A204.1 (cell line): Measurements from ENCODE around the gene AMMECR1.
"Not testable (repeated sequence)": the region's sequence is repeated elsewhere in the genome, so short reads cannot be mapped to it uniquely, and the experiment has no call there.

Experiments used
- FAIRE-seq: peaks from 2 replicates; lab custom pipeline; 2012; peaks lifted over from hg19 to GRCh38; lab: Jason Lieb, UNC

Gene AMMECR1

DNA sequence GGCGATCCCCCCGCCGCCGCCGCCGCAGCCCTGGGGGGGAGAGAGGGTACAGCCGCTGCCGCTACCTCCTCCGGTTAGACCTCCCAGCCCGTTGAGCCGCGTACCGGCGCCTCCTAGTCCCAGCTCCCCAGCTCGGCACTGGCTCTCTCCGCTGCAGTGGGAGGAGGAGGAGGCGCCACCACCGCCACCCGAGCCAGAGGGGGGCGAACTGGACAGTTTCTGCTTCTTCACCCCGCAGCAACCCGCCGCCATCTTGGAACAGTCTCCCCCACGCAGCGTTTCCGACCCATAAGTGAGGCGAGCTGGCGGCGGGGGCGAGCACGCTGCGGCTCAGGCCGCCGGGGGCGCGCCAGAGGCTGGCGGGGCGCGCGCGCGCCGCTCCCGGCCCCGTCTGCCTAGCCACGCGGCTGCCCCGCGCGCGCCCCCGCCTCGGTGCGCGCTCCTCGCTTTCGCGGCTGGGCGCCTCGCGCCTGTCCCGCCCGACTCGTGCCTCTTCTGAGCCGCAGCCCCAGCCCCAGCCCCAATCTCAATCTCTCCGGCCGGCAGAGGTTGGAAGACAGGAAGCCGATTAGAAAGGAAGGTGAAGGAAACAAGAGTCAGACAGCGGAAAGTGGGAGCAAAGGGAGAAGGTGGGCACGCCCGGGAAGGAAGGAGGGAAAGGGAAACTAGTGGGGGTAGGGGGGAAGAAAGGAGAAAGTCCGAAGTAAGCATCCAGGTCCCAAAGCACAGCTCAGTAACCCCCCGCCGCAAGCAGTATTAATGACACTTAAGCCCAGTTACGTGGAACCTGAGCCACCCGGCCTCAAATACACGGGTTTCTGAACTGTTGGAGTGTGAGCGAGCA is at the start of gene AMMECR1:
AMMECR1 (minus strand) TSS at position 266 of the 844 bp plus-strand sequence; CDS start at position 252, 14 bp downstream.
- no peak for FAIRE-seq

GRCh38 chrX:110363244-110363643 is 45.4 kb upstream of the AMMECR1 start:
- no peak for FAIRE-seq

GRCh38 chrX:110359273-110359672 is 41.4 kb upstream of the AMMECR1 start:
- no peak for FAIRE-seq

DNA sequence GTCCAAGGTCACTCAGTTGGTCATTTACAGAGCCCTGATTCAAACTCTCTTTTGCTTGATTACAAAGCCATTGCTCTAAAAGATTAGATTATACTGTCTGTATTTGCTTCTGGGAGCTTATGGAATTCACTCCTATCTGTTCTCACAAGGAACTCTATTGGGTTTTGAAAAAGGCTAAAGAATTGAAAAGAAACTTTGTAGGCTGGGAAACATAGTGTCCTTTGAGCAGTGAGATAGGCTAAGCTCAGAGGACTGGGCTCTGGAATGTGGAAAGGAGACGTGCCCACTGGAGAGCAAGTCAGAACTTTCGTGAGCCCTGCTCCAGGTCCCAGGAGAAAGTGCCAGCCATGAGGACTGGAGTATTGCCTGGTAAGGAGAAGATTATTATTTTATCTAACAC is 40.7 kb upstream of the AMMECR1 start, which contains the start of gene RTL9:
RTL9 (plus strand) TSS at position 301 of the 400 bp plus-strand sequence. CDS start 91,770 bp downstream, outside the sequence.
- FAIRE-seq = no peak

DNA sequence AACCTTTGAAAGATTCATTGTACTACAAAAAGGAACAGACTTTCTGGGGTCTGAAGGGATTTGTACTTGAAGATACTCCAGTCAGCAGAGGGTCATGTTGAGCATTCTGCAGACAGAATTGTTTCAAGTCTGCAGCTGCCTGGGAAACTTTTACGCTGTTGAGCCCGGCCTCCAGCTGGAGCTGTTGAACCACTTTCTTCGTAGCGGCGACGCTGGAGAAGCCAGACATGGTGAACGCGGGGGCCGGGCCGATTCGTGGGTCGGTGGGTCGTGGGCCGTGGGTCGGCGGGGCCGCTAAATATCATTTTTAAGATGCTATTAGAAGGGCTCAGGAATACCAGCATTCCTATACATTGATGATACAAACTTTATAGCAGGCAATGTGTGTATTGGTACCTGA is 28.8 kb upstream of the AMMECR1 start:
- FAIRE-seq = no peak

- no peak for FAIRE-seq
Observed at GRCh38 chrX:110341189-110342035, 23.5 kb upstream of the AMMECR1 start.

- FAIRE-seq = no peak
Observed at GRCh38 chrX:110338935-110339334, 21.1 kb upstream of the AMMECR1 start.

DNA sequence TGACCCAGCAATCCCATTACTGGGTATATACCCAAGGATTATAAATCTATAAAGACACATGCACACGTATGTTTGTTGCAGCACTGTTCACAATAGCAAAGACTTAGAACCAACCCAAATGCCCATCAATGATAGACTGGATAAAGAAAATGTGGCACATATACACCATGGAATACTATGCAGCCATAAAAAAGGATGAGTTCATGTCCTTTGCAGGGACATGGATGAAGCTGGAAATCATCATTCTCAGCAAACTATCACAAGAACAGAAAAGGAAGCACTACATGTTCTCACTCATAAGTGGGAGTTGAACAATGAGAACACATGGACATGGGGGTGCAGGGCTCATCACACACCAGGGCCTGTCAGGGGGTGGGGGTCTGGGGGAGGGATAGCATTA is 15.6 kb upstream of the AMMECR1 start:
- FAIRE-seq = not testable (repeated sequence)

DNA sequence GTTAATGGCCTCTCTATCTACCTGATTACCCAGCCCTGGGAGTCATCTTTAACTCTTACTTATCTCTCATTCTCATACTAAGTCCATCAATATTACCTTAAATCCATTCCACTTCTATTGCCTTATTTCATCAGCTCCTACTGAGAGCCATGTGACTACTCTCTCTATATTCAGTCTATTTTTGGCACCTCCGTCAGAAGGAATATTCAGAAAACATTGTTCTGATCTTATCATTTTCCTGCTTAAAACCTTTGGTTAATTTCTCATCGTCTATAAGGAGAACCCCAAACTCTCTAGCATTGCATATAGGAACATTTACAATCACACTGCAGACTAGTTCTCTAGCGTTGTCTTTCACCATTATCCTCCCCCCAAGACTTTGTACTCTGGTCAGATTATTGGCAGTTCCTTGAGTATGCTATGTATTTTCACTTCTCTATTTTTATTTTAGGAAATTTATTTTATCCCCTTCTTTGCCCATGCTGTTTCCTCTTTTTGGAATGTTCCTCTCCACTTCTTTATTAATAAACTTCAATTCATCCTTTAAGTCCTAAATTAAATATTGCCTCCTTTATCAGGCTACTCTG is 13.7 kb upstream of the AMMECR1 start:
- FAIRE-seq = no peak

DNA sequence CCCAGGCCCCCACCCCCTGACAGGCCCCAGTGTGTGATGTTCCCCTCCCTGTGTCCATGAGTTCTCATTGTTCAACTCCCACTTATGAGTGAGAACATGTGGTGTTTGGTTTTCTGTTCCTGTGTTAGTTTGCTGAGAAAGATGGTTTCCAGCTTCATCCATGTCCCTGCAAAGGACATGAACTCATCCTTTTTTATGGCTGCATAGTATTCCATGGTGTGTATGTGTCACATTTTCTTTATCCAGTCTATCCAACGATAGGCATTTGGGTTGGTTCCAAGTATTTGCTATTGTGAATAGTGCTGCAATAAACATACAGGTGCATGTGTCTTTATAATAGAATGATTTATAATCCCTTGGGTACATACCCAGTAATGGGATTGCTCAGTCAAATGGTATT is 10.7 kb upstream of the AMMECR1 start:
- not testable (repeated sequence) for FAIRE-seq

GRCh38 chrX:110327336-110327735 is 9.5 kb upstream of the AMMECR1 start:
- no peak for FAIRE-seq

GRCh38 chrX:110326712-110327111 is 8.8 kb upstream of the AMMECR1 start:
- no peak for FAIRE-seq

GRCh38 chrX:110322603-110323002 is 4.7 kb upstream of the AMMECR1 start:
- no peak for FAIRE-seq

- no peak for FAIRE-seq
Observed at GRCh38 chrX:110321670-110322069, 3.8 kb upstream of the AMMECR1 start.

GRCh38 chrX:110321081-110321480 is 3.2 kb upstream of the AMMECR1 start:
- no peak for FAIRE-seq

GRCh38 chrX:110320381-110320987 is 2.6 kb upstream of the AMMECR1 start:
- no peak for FAIRE-seq

- FAIRE-seq = no peak
Observed at GRCh38 chrX:110318664-110318968, 731 bp upstream of the AMMECR1 start.

DNA sequence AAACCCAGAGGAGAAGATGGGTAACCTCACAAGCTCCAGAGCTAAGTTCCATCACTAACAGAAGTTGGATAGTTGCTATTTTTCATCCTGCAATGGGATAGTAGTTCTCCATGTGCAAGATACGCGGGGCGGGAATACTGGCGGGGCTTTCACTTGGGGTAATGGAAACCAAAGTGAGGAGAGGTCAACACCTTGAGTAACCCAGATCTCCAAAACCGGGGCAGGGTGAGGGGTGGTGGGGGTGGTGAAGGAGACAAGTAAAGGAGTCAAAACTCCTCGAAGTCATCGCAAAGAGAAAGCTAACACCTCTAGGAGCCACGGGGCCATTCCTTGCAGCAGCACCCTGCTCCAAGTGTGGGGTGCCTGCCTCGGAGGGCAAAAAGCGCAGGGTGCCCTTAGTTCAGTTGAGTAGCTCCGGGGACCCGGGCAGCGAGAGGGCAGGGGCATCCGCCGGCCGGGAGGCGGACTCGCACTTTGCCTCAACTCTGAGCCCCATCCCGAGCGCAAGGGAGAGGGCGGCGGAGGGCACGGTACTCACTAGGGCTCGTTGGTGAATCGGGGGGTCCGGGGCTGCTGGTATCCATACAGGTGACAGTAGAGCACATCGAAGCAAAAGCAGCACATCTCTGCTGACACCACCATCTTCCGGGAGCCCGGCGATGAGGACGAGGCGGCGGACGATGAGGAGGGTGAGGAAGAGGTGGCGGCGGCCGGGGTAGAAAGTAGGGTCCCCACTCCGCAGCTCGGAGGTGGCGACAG is 645 bp downstream of the AMMECR1 start:
- FAIRE-seq = no peak

GRCh38 chrX:110316351-110317060 is 1.4 kb downstream of the AMMECR1 start:
- FAIRE-seq = no peak

DNA sequence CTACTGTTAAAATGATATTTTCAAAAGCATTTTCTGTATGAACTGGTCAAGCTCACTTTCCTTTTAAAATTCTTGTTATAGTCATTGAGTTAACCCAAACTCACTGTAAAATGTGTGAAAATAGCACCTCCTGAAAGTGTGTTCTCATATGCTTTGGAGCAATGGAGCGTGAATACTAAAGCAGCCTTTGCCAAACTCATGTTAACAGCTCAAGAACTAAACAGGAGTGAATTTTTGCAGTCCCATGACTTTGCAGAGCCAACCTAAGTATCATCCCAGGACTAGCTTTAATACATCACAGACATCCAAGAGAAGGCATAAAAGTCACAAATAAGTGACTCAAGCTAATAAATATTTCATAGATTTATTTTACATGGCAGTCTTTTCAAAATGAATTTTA is 2.3 kb downstream of the AMMECR1 start:
- no peak for FAIRE-seq
